OCI-LY3 (cell line): ENCODE measurements around the gene HSD17B12.

Source experiments
- H2AFZ ChIP-seq: fragments of 200-600, 300-600 bp; shearing (Covaris generic); 2 replicates; pipeline ENCODE4 v1.6.0; 2014; ENCODE audit warnings: antibody characterized with exemption, low read depth, low read length
- H3K27ac ChIP-seq: fragments of 200-600, 300-600 bp; sonication (generic); 2 replicates; pipeline ENCODE4 v1.5.1; 2014; ENCODE audit warnings: mild to moderate bottlenecking, low read length, moderate library complexity, mixed read lengths
- H3K27me3 ChIP-seq: fragments of 200-600, 300-600 bp; sonication (generic); 2 replicates; pipeline ENCODE4 v1.6.1; 2014; ENCODE audit warnings: low read depth, low read length, mixed read lengths
- H3K36me3 ChIP-seq: fragments of 200-600, 300-600 bp; sonication (generic); replicated peaks from 2 replicates; pipeline ENCODE3; 2014; ENCODE audit warnings: low read depth, low read length, mixed read lengths
- H3K4me1 ChIP-seq: fragments of 300-600, 200-600 bp; sonication (generic); 2 replicates; pipeline ENCODE4 v1.6.1; 2014; ENCODE audit warnings: low read length, mixed read lengths
- H3K4me2 ChIP-seq: fragments of 200-600, 300-600 bp; sonication (generic); 2 replicates; pipeline ENCODE4 v1.6.1; 2014; ENCODE audit warnings: low read length, mixed read lengths
- H3K4me3 ChIP-seq: fragments of 300-600, 200-600 bp; sonication (generic); 2 replicates; pipeline ENCODE4 v1.5.1; 2014; ENCODE audit warnings: antibody characterized with exemption, mild to moderate bottlenecking, low read length, moderate library complexity
- H3K79me2 ChIP-seq: fragments of 300-600, 200-600 bp; shearing (Covaris generic); 2 replicates; pipeline ENCODE4 v1.6.1; 2014; ENCODE audit warnings: mild to moderate bottlenecking, low read length, mixed read lengths
- H3K9ac ChIP-seq: fragments of 300-600, 200-600 bp; shearing (Covaris generic); 2 replicates; pipeline ENCODE4 v1.6.0; 2014; ENCODE audit warnings: mild to moderate bottlenecking, low read length, moderate library complexity
- H3K9me3 ChIP-seq: fragments of 200-600, 300-600 bp; shearing (Covaris generic); 2 replicates; pipeline ENCODE4 v1.6.1; 2014; ENCODE audit warnings: low read length, mixed read lengths; ENCODE audit not compliant: insufficient read depth
- H4K20me1 ChIP-seq: fragments of 200-600, 300-600 bp; sonication (generic); 2 replicates; pipeline ENCODE4 v1.6.1; 2016; ENCODE audit warnings: low read length, mixed read lengths; ENCODE audit not compliant: insufficient read depth
- CTCF ChIP-seq: fragments of 200-600, 300-600 bp; sonication (generic); IDR thresholded peaks from 2 replicates; pipeline ENCODE4 v1.5.1; 2014; ENCODE audit warnings: antibody characterized with exemption, low read length, low read depth
- EZH2phosphoT487 ChIP-seq: fragments of 200-600 bp; shearing (Covaris generic); IDR thresholded peaks from 2 replicates; pipeline ENCODE4 v1.6.1; 2018; ENCODE audit warnings: antibody characterized with exemption, mixed run types, low read depth

Gene HSD17B12

DNA sequence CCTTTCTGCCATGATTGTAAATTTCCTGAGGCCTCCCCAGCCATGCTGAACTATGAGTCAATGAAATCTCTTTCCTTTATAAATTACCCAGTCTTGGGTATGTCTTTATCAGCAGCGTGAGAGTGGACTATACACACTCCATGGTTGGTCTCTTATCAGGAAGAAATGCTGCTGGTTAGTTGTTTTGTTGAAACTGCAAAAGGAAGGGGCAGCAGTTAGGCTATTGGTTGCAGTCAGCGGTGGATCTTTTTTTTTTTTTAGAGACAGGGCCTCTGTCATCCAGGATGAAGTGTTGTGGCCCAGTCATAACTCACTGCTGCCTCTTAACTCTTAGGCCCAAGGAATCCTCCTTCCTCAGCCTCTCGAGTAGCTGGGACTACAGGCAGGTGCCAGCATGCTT, 51.7 kb downstream of the HSD17B12 start:
- no peak overlapping the region for H2AFZ ChIP-seq
- peaks cover 87% of the 10 kb centered on the region for H3K79me2 ChIP-seq
- H3K4me2 ChIP-seq, result no peak overlapping the region
- H3K9ac ChIP-seq, result no peak overlapping the region
- peaks cover 34% of the 10 kb centered on the region for H3K36me3 ChIP-seq
- H3K9me3 ChIP-seq, result no peaks in the 10 kb centered on the region
- peaks cover 24% of the 10 kb centered on the region for H3K4me1 ChIP-seq
- peaks cover 77% of the 10 kb centered on the region for H4K20me1 ChIP-seq
- H3K27me3 ChIP-seq, result no peaks in the 10 kb centered on the region
- TF ChIP-seq EZH2phosphoT487 (no peak), CTCF (no peak)
- H3K27ac ChIP-seq, result no peak overlapping the region
- H3K4me3 ChIP-seq, result no peak overlapping the region

DNA sequence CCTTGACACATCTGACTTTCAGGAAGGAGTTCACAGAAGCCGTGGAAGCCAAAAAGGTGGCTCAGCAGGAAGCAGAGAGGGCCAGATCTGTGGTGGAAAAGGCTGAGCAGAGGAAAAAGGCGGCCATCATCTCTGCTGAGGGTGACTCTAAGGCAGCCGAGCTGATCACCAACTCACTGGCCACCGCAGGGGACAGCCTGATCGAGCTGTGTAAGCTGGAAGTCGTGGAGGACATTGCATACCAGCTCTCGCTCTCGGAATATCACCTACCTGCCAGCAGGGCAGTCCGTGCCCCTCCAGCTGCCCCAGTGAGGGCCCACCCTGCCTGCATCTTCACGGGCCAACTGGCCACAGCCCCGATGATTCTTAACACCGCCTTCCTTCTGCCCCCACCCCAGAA, 53.7 kb downstream of the HSD17B12 start:
- H3K4me3 ChIP-seq, result no peak overlapping the region
- peaks cover 90% of the 10 kb centered on the region for H3K79me2 ChIP-seq
- no peaks in the 10 kb centered on the region for H3K9me3 ChIP-seq
- H3K9ac ChIP-seq, result no peak overlapping the region
- no peak overlapping the region for H3K27ac ChIP-seq
- peaks cover 40% of the 10 kb centered on the region for H3K36me3 ChIP-seq
- H3K27me3 ChIP-seq, result no peaks in the 10 kb centered on the region
- H3K4me1 ChIP-seq, result peaks cover 33% of the 10 kb centered on the region
- H2AFZ ChIP-seq, result no peak overlapping the region
- TF ChIP-seq EZH2phosphoT487 (no peak), CTCF (no peak)
- H3K4me2 ChIP-seq, result no peak overlapping the region
- H4K20me1 ChIP-seq, result peaks cover 86% of the 10 kb centered on the region

DNA sequence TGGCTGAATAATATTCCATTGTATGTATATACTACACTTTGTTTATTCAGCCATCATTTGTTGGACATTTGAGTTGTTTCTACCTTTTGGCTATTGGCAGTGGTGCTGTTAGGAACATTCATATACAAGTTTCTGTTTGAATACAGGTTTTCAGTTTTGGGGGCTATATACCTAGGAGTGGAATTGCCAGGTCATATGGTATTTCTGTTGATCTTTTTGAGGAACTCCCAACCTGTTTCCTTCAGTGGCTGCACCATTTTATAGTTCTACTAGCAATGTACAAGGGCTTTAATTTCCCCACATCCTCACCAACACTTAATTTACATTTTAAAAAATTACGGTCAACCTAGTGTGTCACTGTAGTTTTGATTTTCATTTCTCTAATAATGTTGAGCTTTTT, 54.6 kb downstream of the HSD17B12 start:
- H3K79me2 ChIP-seq, result peaks cover 91% of the 10 kb centered on the region
- H3K4me2 ChIP-seq, result peak overlapping the region; percentile 4; the same call in 1 of the 2 replicates

GRCh38 chr11:43735961-43736360, 55.4 kb downstream of the HSD17B12 start:
- Histone ChIP-seq H3K27ac (no peak overlapping the region), H3K4me3 (no peak overlapping the region), H3K9me3 (no peaks in the 10 kb centered on the region), H2AFZ (no peak overlapping the region), H3K4me1 (peaks cover 33% of the 10 kb centered on the region), H3K79me2 (peaks cover 92% of the 10 kb centered on the region), H3K9ac (no peak overlapping the region), H3K4me2 (peak overlapping the region; percentile 20; the same call in 1 of the 2 replicates), H4K20me1 (peaks cover 89% of the 10 kb centered on the region), H3K36me3 (peaks cover 45% of the 10 kb centered on the region), H3K27me3 (no peaks in the 10 kb centered on the region)
- TF ChIP-seq EZH2phosphoT487, result no peak
- no peak for TF ChIP-seq CTCF

More for the DNA sequence above, 54.6 kb downstream of the HSD17B12 start:
- H2AFZ ChIP-seq, result no peak overlapping the region
- H3K9ac ChIP-seq, result no peak overlapping the region
- peak overlapping the region; percentile 13; the same call in 1 of the 2 replicates for H3K27ac ChIP-seq
- peaks cover 46% of the 10 kb centered on the region for H3K36me3 ChIP-seq
- no peaks in the 10 kb centered on the region for H3K27me3 ChIP-seq
- H3K4me1 ChIP-seq, result peaks cover 33% of the 10 kb centered on the region
- TF ChIP-seq CTCF (no peak), EZH2phosphoT487 (no peak)
- H4K20me1 ChIP-seq, result peaks cover 87% of the 10 kb centered on the region
- H3K9me3 ChIP-seq, result no peaks in the 10 kb centered on the region
- no peak overlapping the region for H3K4me3 ChIP-seq
